ENCODE data around the gene ZNF628.

GRCh38 chr19:55482967-55483705 is 6.7 kb downstream of the ZNF628 start:
- TF ChIP-seq GLIS3 (CRISPR knock-in tag; IDR thresholded peaks at IDR 0.05), result no peak
- TF ChIP-seq ZNF565 (CRISPR knock-in tag; conservative IDR thresholded peaks at IDR 0.05; ENCODE audit: low read depth), result no peak
- no peak for TF ChIP-seq PATZ1 (CRISPR knock-in tag; IDR thresholded peaks at IDR 0.05; ENCODE audit: borderline replicate concordance)
- no peak for TF ChIP-seq ARNTL (CRISPR knock-in tag; IDR thresholded peaks at IDR 0.05; ENCODE audit: borderline replicate concordance, low read depth)
- no peak for TF ChIP-seq TSHZ2 (CRISPR knock-in tag; IDR thresholded peaks at IDR 0.05)

Measured in SK-N-SH treated with all-trans-retinoic acid at 6 μM for 48 hours (cell line).